PC-9 (cell line): ENCODE data around the gene BMERB1. TPM values are rescaled to one million over a fixed set of nuclear protein-coding genes. Genes with fewer than 3 reads are reported as not detected.

Experiments
- BruUV-seq: library from RNA; stranded (reverse); fragments of 400-500 nt; replicated peaks from 2 replicates; lab custom pipeline; 2021; lab: Mats Ljungman, UMichigan
- CTCF ChIA-PET: fragments of 300-600 bp; sonication (Branson Sonifier 250); formaldehyde crosslinking; loops from one replicate; lab custom pipeline; 2022; ENCODE audit warnings: antibody characterized with exemption; lab: Charles Lee
- POLR2A ChIA-PET: fragments of 300-600 bp; sonication (Branson Sonifier 250); formaldehyde crosslinking; loops from one replicate; lab custom pipeline; 2022; ENCODE audit warnings: antibody characterized with exemption; ENCODE audit not compliant: unreplicated experiment; lab: Charles Lee
- DNase-seq, 2 experiments: peaks; one replicate each; pipeline versions ENCODE4 v3.0.0 to v3.0.0-alpha.2; 2015 to 2022; ENCODE audit warnings: mixed read lengths in 1 of 2
- H2AFZ ChIP-seq: fragments of 200-600 bp; sonication (generic); 2 replicates; pipeline ENCODE4 v1.8.1; 2017; ENCODE audit warnings: antibody characterized with exemption
- H3F3A ChIP-seq: fragments of 200-600 bp; sonication (generic); 2 replicates; pipeline ENCODE4 v1.8.1; 2017; ENCODE audit warnings: antibody characterized with exemption, mild to moderate bottlenecking, low read depth; ENCODE audit not compliant: insufficient read depth
- H3K27ac ChIP-seq: fragments of 200-600 bp; sonication (generic); 2 replicates; pipeline ENCODE4 v1.6.1; 2016; ENCODE audit warnings: mixed run types
- H3K27me3 ChIP-seq: fragments of 200-600 bp; sonication (generic); 2 replicates; pipeline ENCODE4 v1.6.1; 2016; ENCODE audit warnings: low read depth, mixed run types; ENCODE audit not compliant: insufficient read depth
- H3K36me3 ChIP-seq: fragments of 200-600 bp; sonication (generic); 2 replicates; pipeline ENCODE4 v1.6.1; 2016; ENCODE audit warnings: low read depth, mixed run types
- H3K4me1 ChIP-seq: fragments of 200-600 bp; sonication (generic); replicated peaks from 2 replicates; pipeline ENCODE4 v1.6.1; 2016; ENCODE audit warnings: mixed run types; ENCODE audit not compliant: insufficient read depth
- H3K4me2 ChIP-seq: fragments of 200-600 bp; sonication (generic); 2 replicates; pipeline ENCODE4 v1.6.1; 2017; ENCODE audit warnings: mixed run types
- H3K4me3 ChIP-seq: fragments of 200-600 bp; sonication (generic); 2 replicates; pipeline ENCODE4 v1.6.1; 2016; ENCODE audit warnings: mixed run types
- H3K79me2 ChIP-seq: fragments of 200-600 bp; sonication (generic); 2 replicates; pipeline ENCODE4 v1.6.1; 2017; ENCODE audit warnings: low read depth, mixed run types
- H3K9me2 ChIP-seq: fragments of 200-600 bp; sonication (generic); 2 replicates; pipeline ENCODE4 v1.8.1; 2017; ENCODE audit warnings: mild to moderate bottlenecking; ENCODE audit not compliant: insufficient read depth
- H3K9me3 ChIP-seq: fragments of 200-600 bp; sonication (generic); 2 replicates; pipeline ENCODE4 v1.8.1; 2016; ENCODE audit warnings: low read depth; ENCODE audit not compliant: insufficient read depth
- H4K20me1 ChIP-seq: fragments of 200-600 bp; sonication (generic); 2 replicates; pipeline ENCODE4 v1.8.1; 2017; ENCODE audit not compliant: insufficient read depth
- EZH2 ChIP-seq: fragments of 200-600 bp; sonication (generic); IDR thresholded peaks from 2 replicates; pipeline ENCODE4 v1.8.0; 2017; ENCODE audit warnings: antibody characterized with exemption, low read depth
- intact Hi-C: fragments of 100-400 bp; cut with micrococcal nuclease; formaldehyde crosslinking; loops from one replicate; pipeline ENCODE4 v1.10.0; 2022; ENCODE audit not compliant: unreplicated experiment
- total RNA-seq: library from RNA; stranded (reverse); gene quantifications from 2 replicates; pipeline ENCODE4 v1.2.3, GENCODE V29; 2021
- TF ChIP-seq, protein P1 (sequence below): fragments of 200-600 bp; sonication (generic); conservative IDR thresholded peaks from 2 replicates; pipeline ENCODE4 v1.6.1; 2017; ENCODE audit warnings: mixed run types, antibody characterized with exemption, mild to moderate bottlenecking, moderate library complexity

The BMERB1 gene
- total RNA-seq, 1 experiment from 2014 or later, result 4.3 TPM

GRCh38 chr16:15585956-15586355, 151.6 kb downstream of the BMERB1 start:
- ChIA-PET CTCF (no interaction called here), POLR2A (no interaction called here)
- DNase-seq, result no peak
- no peaks in the 10 kb centered on the region for H3K79me2 ChIP-seq
- intact Hi-C loops, result no loop called here
- BruUV-seq, result no TSS peak
- H3F3A ChIP-seq, result peaks cover 23% of the 10 kb centered on the region
- no peak overlapping the region for H3K4me3 ChIP-seq
- no peak overlapping the region for H3K4me2 ChIP-seq
- peaks cover 36% of the 10 kb centered on the region for H3K4me1 ChIP-seq
- H3K9me2 ChIP-seq, result no peaks in the 10 kb centered on the region
- peaks cover 7% of the 10 kb centered on the region; the same call in 1 of the 2 replicates for H3K36me3 ChIP-seq
- no peaks in the 10 kb centered on the region for H4K20me1 ChIP-seq
- no peak overlapping the region for H3K27ac ChIP-seq
- peaks cover 15% of the 10 kb centered on the region; the same call in 1 of the 2 replicates for H3K9me3 ChIP-seq
- H3K27me3 ChIP-seq, result no peaks in the 10 kb centered on the region
- TF ChIP-seq, protein P1, sequence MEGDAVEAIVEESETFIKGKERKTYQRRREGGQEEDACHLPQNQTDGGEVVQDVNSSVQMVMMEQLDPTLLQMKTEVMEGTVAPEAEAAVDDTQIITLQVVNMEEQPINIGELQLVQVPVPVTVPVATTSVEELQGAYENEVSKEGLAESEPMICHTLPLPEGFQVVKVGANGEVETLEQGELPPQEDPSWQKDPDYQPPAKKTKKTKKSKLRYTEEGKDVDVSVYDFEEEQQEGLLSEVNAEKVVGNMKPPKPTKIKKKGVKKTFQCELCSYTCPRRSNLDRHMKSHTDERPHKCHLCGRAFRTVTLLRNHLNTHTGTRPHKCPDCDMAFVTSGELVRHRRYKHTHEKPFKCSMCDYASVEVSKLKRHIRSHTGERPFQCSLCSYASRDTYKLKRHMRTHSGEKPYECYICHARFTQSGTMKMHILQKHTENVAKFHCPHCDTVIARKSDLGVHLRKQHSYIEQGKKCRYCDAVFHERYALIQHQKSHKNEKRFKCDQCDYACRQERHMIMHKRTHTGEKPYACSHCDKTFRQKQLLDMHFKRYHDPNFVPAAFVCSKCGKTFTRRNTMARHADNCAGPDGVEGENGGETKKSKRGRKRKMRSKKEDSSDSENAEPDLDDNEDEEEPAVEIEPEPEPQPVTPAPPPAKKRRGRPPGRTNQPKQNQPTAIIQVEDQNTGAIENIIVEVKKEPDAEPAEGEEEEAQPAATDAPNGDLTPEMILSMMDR, result no peak
- TF ChIP-seq EZH2, result no peak
- H2AFZ ChIP-seq, result no peak overlapping the region

GRCh38 chr16:15586716-15587115, 152.3 kb downstream of the BMERB1 start:
- no peak overlapping the region for H3K27ac ChIP-seq
- no peaks in the 10 kb centered on the region for H3K79me2 ChIP-seq
- H3K9me2 ChIP-seq, result no peaks in the 10 kb centered on the region
- no peaks in the 10 kb centered on the region for H4K20me1 ChIP-seq
- POLR2A ChIA-PET, result no interaction called here
- H3K4me3 ChIP-seq, result no peak overlapping the region
- no peak overlapping the region for H2AFZ ChIP-seq
- no TSS peak for BruUV-seq
- H3K36me3 ChIP-seq, result peaks cover 7% of the 10 kb centered on the region; the same call in 1 of the 2 replicates
- H3F3A ChIP-seq, result peaks cover 30% of the 10 kb centered on the region
- CTCF ChIA-PET, result no interaction called here
- H3K27me3 ChIP-seq, result no peaks in the 10 kb centered on the region
- no peak overlapping the region for H3K4me2 ChIP-seq
- H3K4me1 ChIP-seq, result peaks cover 37% of the 10 kb centered on the region
- TF ChIP-seq, protein P1, result no peak
- no peak for TF ChIP-seq EZH2
- intact Hi-C loops, result no loop called here
- peaks cover 15% of the 10 kb centered on the region; the same call in 1 of the 2 replicates for H3K9me3 ChIP-seq
- DNase-seq, result no peak

DNA sequence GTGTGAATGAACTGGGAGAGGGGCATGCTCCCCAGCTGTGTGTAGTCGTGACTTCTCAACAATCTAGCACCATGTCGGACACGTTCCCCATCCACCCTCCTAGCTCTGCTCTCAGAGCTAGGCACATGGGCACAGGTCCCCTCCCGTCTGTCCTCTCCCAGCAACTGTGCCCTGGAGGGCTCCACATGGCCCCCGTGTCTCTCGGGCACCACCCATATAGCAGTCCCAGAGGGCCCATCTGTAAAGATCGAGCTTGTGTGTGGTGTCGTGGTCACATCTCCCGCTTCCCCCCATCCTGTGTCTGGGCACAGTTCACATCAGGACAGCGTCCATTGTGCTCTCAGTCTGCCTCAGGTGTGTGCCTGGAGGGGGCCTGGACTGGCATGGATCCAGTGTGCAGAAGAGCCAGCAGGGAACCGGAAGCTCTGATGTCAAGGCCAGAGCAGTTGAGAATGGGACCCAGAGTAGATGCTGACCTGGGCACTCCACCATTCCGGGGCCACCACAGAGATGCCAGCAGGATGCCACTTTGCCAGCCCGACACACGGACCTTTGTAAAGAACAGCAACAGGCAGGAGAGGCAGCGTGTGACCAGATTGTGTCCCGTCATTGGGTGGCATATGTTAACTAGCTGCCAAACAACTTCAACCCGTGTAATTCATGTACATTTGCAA, 152.9 kb downstream of the BMERB1 start:
- H3K27ac ChIP-seq, result no peak overlapping the region
- no peaks in the 10 kb centered on the region for H4K20me1 ChIP-seq
- H3F3A ChIP-seq, result peaks cover 35% of the 10 kb centered on the region
- no peaks in the 10 kb centered on the region for H3K27me3 ChIP-seq
- no peaks in the 10 kb centered on the region for H3K79me2 ChIP-seq
- no peaks in the 10 kb centered on the region for H3K9me2 ChIP-seq
- peaks cover 42% of the 10 kb centered on the region for H3K4me1 ChIP-seq
- H3K36me3 ChIP-seq, result peaks cover 7% of the 10 kb centered on the region; the same call in 1 of the 2 replicates
- CTCF ChIA-PET, result no interaction called here
- no peak for DNase-seq
- BruUV-seq, result no TSS peak
- POLR2A ChIA-PET, result no interaction called here
- H2AFZ ChIP-seq, result no peak overlapping the region
- H3K4me2 ChIP-seq, result no peak overlapping the region
- intact Hi-C loops, result no loop called here
- TF ChIP-seq, protein P1, result no peak
- TF ChIP-seq EZH2, result no peak
- H3K9me3 ChIP-seq, result peaks cover 15% of the 10 kb centered on the region; the same call in 1 of the 2 replicates
- no peak overlapping the region for H3K4me3 ChIP-seq
